Liver (tissue), 9 donors: ENCODE measurements around the gene DCBLD2. TPM values are rescaled to one million over a fixed set of nuclear protein-coding genes. Genes with fewer than 3 reads are reported as not detected.

ENCODE experiments used
- DNase-seq: peaks from one replicate; pipeline ENCODE4 v3.0.0-alpha.2; 2017; ENCODE audit warnings: low spot score
- H3K27ac ChIP-seq, 2 donors: one replicate each; pipeline ENCODE4 v1.7.0; 2013; ENCODE audit warnings: inconsistent platforms in 2 of 2, low read length in 2 of 2, control low read depth in 1 of 2, low read depth in 1 of 2, mild to moderate bottlenecking in 1 of 2
- H3K27me3 ChIP-seq, 4 donors: one replicate each; pipeline versions ENCODE4 v1.6.1 to v1.7.0; 2013; ENCODE audit warnings: low read length in 3 of 4, inconsistent platforms in 1 of 4, mild to moderate bottlenecking in 1 of 4, moderate library complexity in 1 of 4; ENCODE audit not compliant: control insufficient read depth in 4 of 4, insufficient read depth in 4 of 4
- H3K36me3 ChIP-seq, 4 donors: one replicate each; pipeline versions ENCODE4 v1.6.1 to v1.7.0; 2013; ENCODE audit warnings: low read length in 3 of 4, mild to moderate bottlenecking in 3 of 4, low read depth in 1 of 4, moderate library complexity in 1 of 4; ENCODE audit not compliant: control insufficient read depth in 4 of 4, insufficient read depth in 3 of 4
- H3K4me1 ChIP-seq, 4 donors: one replicate each; pipeline versions ENCODE4 v1.6.1 to v1.7.0; 2013; ENCODE audit warnings: low read length in 3 of 4, mild to moderate bottlenecking in 3 of 4, moderate library complexity in 1 of 4; ENCODE audit not compliant: control insufficient read depth in 4 of 4, insufficient read depth in 4 of 4
- H3K4me3 ChIP-seq, 3 donors: one replicate each; pipeline versions ENCODE4 v1.6.1 to v1.7.0; 2013; ENCODE audit warnings: low read length in 3 of 3, control low read depth in 1 of 3, low read depth in 1 of 3, mild to moderate bottlenecking in 1 of 3
- H3K9ac ChIP-seq, 2 donors: one replicate each; pipeline ENCODE4 v1.7.0; 2013; ENCODE audit warnings: low read length in 2 of 2, mild to moderate bottlenecking in 2 of 2, moderate library complexity in 2 of 2, control low read depth in 1 of 2, low read depth in 1 of 2
- H3K9me3 ChIP-seq, 4 donors: one replicate each; pipeline versions ENCODE4 v1.6.1 to v1.7.0; 2013; ENCODE audit warnings: low read length in 3 of 4; ENCODE audit not compliant: control insufficient read depth in 4 of 4
- EGR1 ChIP-seq, 2 donors: IDR thresholded peaks; 2 replicates each; pipeline ENCODE4 v1.6.1; 2016 to 2018; ENCODE audit warnings: antibody characterized with exemption in 2 of 2, low read depth in 2 of 2
- FOXA1 ChIP-seq: IDR thresholded peaks from 2 replicates; pipeline ENCODE4 v1.6.1; 2016; ENCODE audit warnings: antibody characterized with exemption
- FOXA2 ChIP-seq: IDR thresholded peaks from 2 replicates; pipeline ENCODE4 v1.6.1; 2016; ENCODE audit warnings: antibody characterized with exemption
- GABPA ChIP-seq, 2 donors: IDR thresholded peaks in 1 of 2; conservative IDR thresholded peaks in 1 of 2; 2 replicates each; pipeline ENCODE4 v1.6.1; 2016; ENCODE audit warnings: antibody characterized with exemption in 2 of 2, mild to moderate bottlenecking in 1 of 2, moderate library complexity in 1 of 2
- HNF4A ChIP-seq, 2 donors: conservative IDR thresholded peaks; 2 replicates each; pipeline ENCODE4 v1.6.1; 2016; ENCODE audit warnings: antibody characterized with exemption in 2 of 2, mild to moderate bottlenecking in 2 of 2
- HNF4G ChIP-seq: IDR thresholded peaks from 2 replicates; pipeline ENCODE4 v1.6.1; 2016; ENCODE audit warnings: antibody characterized with exemption
- JUND ChIP-seq, 2 donors: IDR thresholded peaks; 2 replicates each; pipeline ENCODE4 v1.6.1; 2016; ENCODE audit warnings: antibody characterized with exemption in 2 of 2
- NR2F2 ChIP-seq: IDR thresholded peaks from 2 replicates; pipeline ENCODE4 v1.6.1; 2016; ENCODE audit warnings: antibody characterized with exemption
- RAD21 ChIP-seq, 2 donors: IDR thresholded peaks; 2 replicates each; pipeline ENCODE4 v1.6.1; 2016; ENCODE audit warnings: antibody characterized with exemption in 2 of 2, mild to moderate bottlenecking in 2 of 2
- RXRA ChIP-seq, 2 donors: IDR thresholded peaks; 2 replicates each; pipeline ENCODE4 v1.6.1; 2017 to 2018; ENCODE audit warnings: antibody characterized with exemption in 2 of 2, mild to moderate bottlenecking in 1 of 2
- SP1 ChIP-seq: IDR thresholded peaks from 2 replicates; pipeline ENCODE4 v1.6.1; 2018; ENCODE audit warnings: antibody characterized with exemption, mild to moderate bottlenecking
- TAF1 ChIP-seq: conservative IDR thresholded peaks from 2 replicates; pipeline ENCODE4 v1.6.1; 2016; ENCODE audit warnings: antibody characterized with exemption, mild to moderate bottlenecking
- YY1 ChIP-seq: IDR thresholded peaks from 2 replicates; pipeline ENCODE4 v1.6.1; 2016; ENCODE audit warnings: antibody characterized with exemption, mild to moderate bottlenecking
- WGBS: extraction: QIAGEN DNeasy Blood & Tissue Kit; methylation state at CpG from one replicate; pipeline ENCODE4 v1.1.7; 2013; 5-methylcytosine and 5-hydroxymethylcytosine counted together
- polyA plus RNA-seq, 2 donors: library from polyadenylated mRNA; stranded (reverse) in 1 of 2; unstranded in 1 of 2; fragments of 200-250 nt in 1 of 2; fragments of >200 nt in 1 of 2; fragmentation: Nextera tagmentation in 1 of 2; extraction: Ambion mirVana in 1 of 2; gene quantifications; one replicate each; pipeline versions ENCODE4 v1.2.1 to v1.2.3, GENCODE V29; 2013 to 2015
- total RNA-seq, 2 donors: library from RNA; depleted of rRNA; stranded (reverse); fragments of >200 nt; gene quantifications; one replicate each; pipeline ENCODE4 v1.2.3, GENCODE V29; 2014
- TF ChIP-seq, protein P1 (sequence below): IDR thresholded peaks from 2 replicates; pipeline ENCODE4 v1.6.1; 2016; ENCODE audit warnings: antibody characterized with exemption
- TF ChIP-seq, protein P2 (sequence below): IDR thresholded peaks from 2 replicates; pipeline ENCODE4 v1.6.1; 2016; ENCODE audit warnings: antibody characterized with exemption
- TF ChIP-seq, protein P3 (sequence below): IDR thresholded peaks from 2 replicates; pipeline ENCODE4 v1.6.1; 2016; ENCODE audit warnings: antibody characterized with exemption
- TF ChIP-seq, protein P4 (sequence below): IDR thresholded peaks from 2 replicates; pipeline ENCODE4 v1.6.1; 2016; ENCODE audit warnings: antibody characterized with exemption, mild to moderate bottlenecking
- TF ChIP-seq, protein P5 (sequence below): fragments of 150-350 bp; IDR thresholded peaks from 2 replicates; pipeline ENCODE4 v1.5.1; 2017; ENCODE audit warnings: improper control_type of control experiment, low read depth, low read length; ENCODE audit not compliant: missing input control
- donor health status: healthy.
- donor health status: healthy.
- donor health status: healthy.
- donor health status: healthy.
- donor health status: healthy.

The DCBLD2 gene
- total and polyA plus RNA-seq, 4 donors, result 4.7 to 14.7 (median 9.1) TPM

DNA sequence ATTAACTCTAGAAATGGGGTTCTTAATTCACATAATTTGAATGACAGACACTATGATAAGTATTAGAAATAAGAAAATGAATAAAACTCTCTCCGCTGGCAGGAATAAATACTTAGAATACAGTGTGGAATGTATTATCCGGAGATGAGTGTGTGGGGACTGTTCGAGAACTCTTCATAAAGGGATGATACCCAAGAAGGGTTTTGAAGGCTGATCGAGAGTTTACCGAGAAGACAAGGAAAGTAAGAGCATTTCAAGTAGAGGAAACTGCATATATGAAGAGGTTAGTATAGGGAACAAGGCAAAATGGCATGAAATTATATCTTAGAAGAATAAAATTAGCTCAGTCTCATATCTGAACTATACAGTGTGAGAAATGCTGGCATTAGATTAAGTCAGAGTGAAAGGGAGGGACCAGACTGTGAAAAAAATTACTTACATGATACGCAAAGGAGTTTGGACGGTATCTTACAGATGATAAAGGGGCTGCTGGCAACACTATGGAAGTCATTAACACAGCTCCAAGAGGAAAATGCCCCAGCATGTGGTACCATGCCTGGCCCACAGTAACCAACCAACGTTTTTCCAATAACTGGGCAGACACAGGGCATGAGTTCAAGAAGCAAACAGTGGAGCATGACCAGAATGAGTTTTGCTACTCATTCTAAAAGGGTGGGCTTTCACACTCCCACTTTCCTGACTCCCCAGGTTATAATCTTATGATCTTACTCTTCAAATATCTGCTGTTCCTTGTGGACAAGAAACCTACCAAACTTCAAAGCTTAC lies 6.5 kb downstream of the DCBLD2 start:
- WGBS, result 92% methylated on average over 8 of the region's 8 CpGs
- H3K4me1 ChIP-seq, result peaks cover 0 to 11% (median 1%) of the 10 kb centered on the region in 4 donors
- H3K9me3 ChIP-seq, result no peaks in the 10 kb centered on the region
- no peak for DNase-seq
- H3K27me3 ChIP-seq, result no peaks in the 10 kb centered on the region
- H3K27ac ChIP-seq, result no peak overlapping the region
- TF ChIP-seq EGR1 (IDR thresholded peaks at IDR 0.05; ENCODE audit: low read depth in 2 of 2) (no peak), RXRA (IDR thresholded peaks at IDR 0.05) (no peak), JUND (IDR thresholded peaks at IDR 0.05) (no peak), HNF4G (no peak), FOXA2 (no peak), FOXA1 (no peak), HNF4A (conservative IDR thresholded peaks at IDR 0.05) (no peak), RAD21 (IDR thresholded peaks at IDR 0.05) (no peak), TAF1 (no peak), SP1 (no peak), GABPA (IDR thresholded peaks at IDR 0.05 in 1 of 2, conservative IDR thresholded peaks at IDR 0.05 in 1 of 2) (no peak), NR2F2 (no peak), YY1 (no peak)
- TF ChIP-seq, protein P1, sequence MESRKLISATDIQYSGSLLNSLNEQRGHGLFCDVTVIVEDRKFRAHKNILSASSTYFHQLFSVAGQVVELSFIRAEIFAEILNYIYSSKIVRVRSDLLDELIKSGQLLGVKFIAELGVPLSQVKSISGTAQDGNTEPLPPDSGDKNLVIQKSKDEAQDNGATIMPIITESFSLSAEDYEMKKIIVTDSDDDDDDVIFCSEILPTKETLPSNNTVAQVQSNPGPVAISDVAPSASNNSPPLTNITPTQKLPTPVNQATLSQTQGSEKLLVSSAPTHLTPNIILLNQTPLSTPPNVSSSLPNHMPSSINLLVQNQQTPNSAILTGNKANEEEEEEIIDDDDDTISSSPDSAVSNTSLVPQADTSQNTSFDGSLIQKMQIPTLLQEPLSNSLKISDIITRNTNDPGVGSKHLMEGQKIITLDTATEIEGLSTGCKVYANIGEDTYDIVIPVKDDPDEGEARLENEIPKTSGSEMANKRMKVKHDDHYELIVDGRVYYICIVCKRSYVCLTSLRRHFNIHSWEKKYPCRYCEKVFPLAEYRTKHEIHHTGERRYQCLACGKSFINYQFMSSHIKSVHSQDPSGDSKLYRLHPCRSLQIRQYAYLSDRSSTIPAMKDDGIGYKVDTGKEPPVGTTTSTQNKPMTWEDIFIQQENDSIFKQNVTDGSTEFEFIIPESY, result no peak
- TF ChIP-seq, protein P2, sequence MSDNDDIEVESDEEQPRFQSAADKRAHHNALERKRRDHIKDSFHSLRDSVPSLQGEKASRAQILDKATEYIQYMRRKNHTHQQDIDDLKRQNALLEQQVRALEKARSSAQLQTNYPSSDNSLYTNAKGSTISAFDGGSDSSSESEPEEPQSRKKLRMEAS, result no peak
- TF ChIP-seq, protein P3, sequence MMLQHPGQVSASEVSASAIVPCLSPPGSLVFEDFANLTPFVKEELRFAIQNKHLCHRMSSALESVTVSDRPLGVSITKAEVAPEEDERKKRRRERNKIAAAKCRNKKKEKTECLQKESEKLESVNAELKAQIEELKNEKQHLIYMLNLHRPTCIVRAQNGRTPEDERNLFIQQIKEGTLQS, result no peak
- TF ChIP-seq, protein P4, sequence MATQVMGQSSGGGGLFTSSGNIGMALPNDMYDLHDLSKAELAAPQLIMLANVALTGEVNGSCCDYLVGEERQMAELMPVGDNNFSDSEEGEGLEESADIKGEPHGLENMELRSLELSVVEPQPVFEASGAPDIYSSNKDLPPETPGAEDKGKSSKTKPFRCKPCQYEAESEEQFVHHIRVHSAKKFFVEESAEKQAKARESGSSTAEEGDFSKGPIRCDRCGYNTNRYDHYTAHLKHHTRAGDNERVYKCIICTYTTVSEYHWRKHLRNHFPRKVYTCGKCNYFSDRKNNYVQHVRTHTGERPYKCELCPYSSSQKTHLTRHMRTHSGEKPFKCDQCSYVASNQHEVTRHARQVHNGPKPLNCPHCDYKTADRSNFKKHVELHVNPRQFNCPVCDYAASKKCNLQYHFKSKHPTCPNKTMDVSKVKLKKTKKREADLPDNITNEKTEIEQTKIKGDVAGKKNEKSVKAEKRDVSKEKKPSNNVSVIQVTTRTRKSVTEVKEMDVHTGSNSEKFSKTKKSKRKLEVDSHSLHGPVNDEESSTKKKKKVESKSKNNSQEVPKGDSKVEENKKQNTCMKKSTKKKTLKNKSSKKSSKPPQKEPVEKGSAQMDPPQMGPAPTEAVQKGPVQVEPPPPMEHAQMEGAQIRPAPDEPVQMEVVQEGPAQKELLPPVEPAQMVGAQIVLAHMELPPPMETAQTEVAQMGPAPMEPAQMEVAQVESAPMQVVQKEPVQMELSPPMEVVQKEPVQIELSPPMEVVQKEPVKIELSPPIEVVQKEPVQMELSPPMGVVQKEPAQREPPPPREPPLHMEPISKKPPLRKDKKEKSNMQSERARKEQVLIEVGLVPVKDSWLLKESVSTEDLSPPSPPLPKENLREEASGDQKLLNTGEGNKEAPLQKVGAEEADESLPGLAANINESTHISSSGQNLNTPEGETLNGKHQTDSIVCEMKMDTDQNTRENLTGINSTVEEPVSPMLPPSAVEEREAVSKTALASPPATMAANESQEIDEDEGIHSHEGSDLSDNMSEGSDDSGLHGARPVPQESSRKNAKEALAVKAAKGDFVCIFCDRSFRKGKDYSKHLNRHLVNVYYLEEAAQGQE, result no peak
- TF ChIP-seq, protein P5, sequence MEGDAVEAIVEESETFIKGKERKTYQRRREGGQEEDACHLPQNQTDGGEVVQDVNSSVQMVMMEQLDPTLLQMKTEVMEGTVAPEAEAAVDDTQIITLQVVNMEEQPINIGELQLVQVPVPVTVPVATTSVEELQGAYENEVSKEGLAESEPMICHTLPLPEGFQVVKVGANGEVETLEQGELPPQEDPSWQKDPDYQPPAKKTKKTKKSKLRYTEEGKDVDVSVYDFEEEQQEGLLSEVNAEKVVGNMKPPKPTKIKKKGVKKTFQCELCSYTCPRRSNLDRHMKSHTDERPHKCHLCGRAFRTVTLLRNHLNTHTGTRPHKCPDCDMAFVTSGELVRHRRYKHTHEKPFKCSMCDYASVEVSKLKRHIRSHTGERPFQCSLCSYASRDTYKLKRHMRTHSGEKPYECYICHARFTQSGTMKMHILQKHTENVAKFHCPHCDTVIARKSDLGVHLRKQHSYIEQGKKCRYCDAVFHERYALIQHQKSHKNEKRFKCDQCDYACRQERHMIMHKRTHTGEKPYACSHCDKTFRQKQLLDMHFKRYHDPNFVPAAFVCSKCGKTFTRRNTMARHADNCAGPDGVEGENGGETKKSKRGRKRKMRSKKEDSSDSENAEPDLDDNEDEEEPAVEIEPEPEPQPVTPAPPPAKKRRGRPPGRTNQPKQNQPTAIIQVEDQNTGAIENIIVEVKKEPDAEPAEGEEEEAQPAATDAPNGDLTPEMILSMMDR, result no peak
- no peak overlapping the region for H3K4me3 ChIP-seq
- H3K9ac ChIP-seq, result no peak overlapping the region
- H3K36me3 ChIP-seq, result no peaks in the 10 kb centered on the region
